ENCODE results near the gene CEND1. TPM values are rescaled to one million over a fixed set of nuclear protein-coding genes. Genes with fewer than 3 reads are reported as not detected.

CEND1 gene
- total and polyA plus RNA-seq, 2 donors from 2014 or later: 0.16 to 3.6 TPM

DNA sequence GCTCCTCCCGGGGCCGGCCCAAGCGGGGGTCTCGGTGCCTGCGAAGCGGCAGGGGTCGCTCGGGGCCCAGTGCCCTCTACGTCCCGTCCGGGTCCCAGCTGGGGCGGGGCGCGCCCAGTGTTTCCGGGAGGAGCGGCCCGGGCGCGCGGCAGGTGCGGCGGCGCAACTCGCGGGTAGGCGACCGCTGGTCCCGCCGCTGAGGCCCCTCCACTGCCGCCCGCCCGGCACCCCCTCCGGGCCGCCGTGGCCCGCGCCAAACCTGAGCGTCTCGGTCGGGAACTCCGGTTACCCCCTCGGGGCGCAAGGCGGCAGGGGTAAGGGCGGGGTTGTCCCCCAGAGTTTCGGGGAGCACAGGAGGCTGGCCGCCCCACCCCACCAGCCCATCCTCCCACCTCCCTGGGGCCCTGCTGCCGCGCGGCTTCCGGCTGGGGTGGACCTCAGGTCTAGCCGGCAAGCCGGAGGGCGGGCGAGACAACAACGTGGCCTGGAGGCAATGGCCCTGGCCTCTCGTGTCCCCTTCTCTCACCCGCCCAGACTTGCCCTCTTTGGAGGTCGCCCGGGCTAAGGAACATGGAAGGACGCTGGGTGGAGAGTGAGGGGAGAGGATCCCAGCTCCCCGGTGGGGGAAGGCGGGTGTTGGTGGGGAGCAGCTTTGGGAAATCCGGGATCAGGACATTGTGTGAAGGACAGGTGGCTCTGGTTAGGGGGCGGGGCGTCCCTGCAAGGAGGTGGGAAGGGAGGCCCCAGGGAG is 37.4 kb upstream of the CEND1 start:
- Histone ChIP-seq H3K9ac (ENCODE audit: low read length in 3 of 3) (peak overlapping the region in 2 of 3 donors; percentile 6 to 46), H3K9me3 (ENCODE audit: control insufficient read depth in 2 of 3, insufficient read depth in 1 of 3, low read length in 3 of 3) (no peaks in the 10 kb centered on the region), H3K36me3 (ENCODE audit: control insufficient read depth in 2 of 3, insufficient read depth in 3 of 3, low read length in 3 of 3) (no peaks in the 10 kb centered on the region), H3K27me3 (ENCODE audit: control insufficient read depth, insufficient read depth, low read length) (no peaks in the 10 kb centered on the region), H3K4me3 (ENCODE audit: low read length in 3 of 3) (peak overlapping the region in 1 of 3 donors; percentile 21), H3K4me1 (ENCODE audit: control insufficient read depth in 2 of 3, insufficient read depth in 2 of 3, low read depth in 1 of 3, low read length in 3 of 3) (peaks cover 0 to 43% (median 15%) of the 10 kb centered on the region in 3 donors), H3K27ac (ENCODE audit: low read depth in 2 of 2, low read length in 2 of 2) (peak overlapping the region; percentile 23 to 32)
- intact Hi-C loops (cut with DNase I): no loop called here
- TF ChIP-seq, protein P1, sequence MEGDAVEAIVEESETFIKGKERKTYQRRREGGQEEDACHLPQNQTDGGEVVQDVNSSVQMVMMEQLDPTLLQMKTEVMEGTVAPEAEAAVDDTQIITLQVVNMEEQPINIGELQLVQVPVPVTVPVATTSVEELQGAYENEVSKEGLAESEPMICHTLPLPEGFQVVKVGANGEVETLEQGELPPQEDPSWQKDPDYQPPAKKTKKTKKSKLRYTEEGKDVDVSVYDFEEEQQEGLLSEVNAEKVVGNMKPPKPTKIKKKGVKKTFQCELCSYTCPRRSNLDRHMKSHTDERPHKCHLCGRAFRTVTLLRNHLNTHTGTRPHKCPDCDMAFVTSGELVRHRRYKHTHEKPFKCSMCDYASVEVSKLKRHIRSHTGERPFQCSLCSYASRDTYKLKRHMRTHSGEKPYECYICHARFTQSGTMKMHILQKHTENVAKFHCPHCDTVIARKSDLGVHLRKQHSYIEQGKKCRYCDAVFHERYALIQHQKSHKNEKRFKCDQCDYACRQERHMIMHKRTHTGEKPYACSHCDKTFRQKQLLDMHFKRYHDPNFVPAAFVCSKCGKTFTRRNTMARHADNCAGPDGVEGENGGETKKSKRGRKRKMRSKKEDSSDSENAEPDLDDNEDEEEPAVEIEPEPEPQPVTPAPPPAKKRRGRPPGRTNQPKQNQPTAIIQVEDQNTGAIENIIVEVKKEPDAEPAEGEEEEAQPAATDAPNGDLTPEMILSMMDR (IDR thresholded peaks at IDR 0.05; ENCODE audit: borderline replicate concordance, extremely low read depth, insufficient read depth): no peak
- peak in 3 of 5 donors; percentile 49 to 82 (median 61) for DNase-seq
- no peak for FAIRE-seq

DNA sequence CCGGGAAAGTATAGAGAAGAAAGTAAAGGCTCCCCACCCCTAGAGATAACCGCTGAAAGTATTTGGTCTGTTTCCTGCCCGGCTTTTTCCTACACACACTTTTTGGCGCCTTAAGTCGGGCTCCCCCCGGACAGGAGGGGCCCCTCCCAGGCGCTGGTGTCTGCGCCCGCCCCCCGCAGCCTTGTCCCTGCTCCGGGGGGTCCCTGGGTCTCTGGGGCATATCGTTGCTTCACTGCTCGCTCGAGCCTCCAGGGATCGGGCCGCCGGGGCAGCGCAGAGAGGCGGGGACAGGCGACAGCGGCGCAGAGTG is 36.9 kb upstream of the CEND1 start:
- H3K4me1 ChIP-seq (ENCODE audit: control insufficient read depth in 2 of 3, insufficient read depth in 2 of 3, low read depth in 1 of 3, low read length in 3 of 3): peaks cover 0 to 42% (median 19%) of the 10 kb centered on the region in 3 donors
- peak overlapping the region in 1 of 2 donors; percentile 32 for H3K27ac ChIP-seq (ENCODE audit: low read depth in 2 of 2, low read length in 2 of 2)
- DNase-seq: peak in 2 of 5 donors; percentile 31 to 72
- H3K9ac ChIP-seq (ENCODE audit: low read length in 3 of 3): peak overlapping the region in 1 of 3 donors; percentile 34
- no peaks in the 10 kb centered on the region for H3K9me3 ChIP-seq (ENCODE audit: control insufficient read depth in 2 of 3, insufficient read depth in 1 of 3, low read length in 3 of 3)
- TF ChIP-seq, protein P1 (IDR thresholded peaks at IDR 0.05; ENCODE audit: borderline replicate concordance, extremely low read depth, insufficient read depth): no peak
- H3K4me3 ChIP-seq (ENCODE audit: low read length in 3 of 3): no peak overlapping the region
- intact Hi-C loops (cut with DNase I): no loop called here
- H3K27me3 ChIP-seq (ENCODE audit: control insufficient read depth, insufficient read depth, low read length): no peaks in the 10 kb centered on the region
- H3K36me3 ChIP-seq (ENCODE audit: control insufficient read depth in 2 of 3, insufficient read depth in 3 of 3, low read length in 3 of 3): peaks cover 0 to 2% (median 0%) of the 10 kb centered on the region in 3 donors
- FAIRE-seq: no peak

DNA sequence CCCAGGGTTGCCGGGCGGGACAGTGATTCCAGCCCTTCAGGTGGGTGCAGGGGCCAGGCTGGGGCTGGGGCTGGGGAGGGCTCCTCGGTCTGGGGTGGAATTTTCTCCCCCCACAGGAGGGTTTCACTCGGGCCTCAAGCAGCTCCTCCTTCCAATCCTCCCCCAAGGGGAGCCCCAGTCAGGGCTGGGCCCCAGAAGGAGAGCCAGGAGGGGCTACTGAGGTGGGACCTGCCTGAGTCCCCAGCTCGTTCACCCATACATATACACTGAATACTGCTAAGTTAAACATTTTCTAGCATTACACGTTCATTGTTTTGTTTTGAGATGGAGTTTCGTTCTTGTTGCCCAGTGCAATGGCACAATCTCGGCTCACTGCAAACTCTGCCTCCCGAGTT is 36.3 kb upstream of the CEND1 start:
- no peak overlapping the region for H3K27ac ChIP-seq (ENCODE audit: low read depth in 2 of 2, low read length in 2 of 2)
- FAIRE-seq (no peak), DNase-seq (no peak)
- no peak overlapping the region for H3K9ac ChIP-seq (ENCODE audit: low read length in 3 of 3)
- H3K27me3 ChIP-seq (ENCODE audit: control insufficient read depth, insufficient read depth, low read length): no peaks in the 10 kb centered on the region
- peaks cover 0 to 48% (median 24%) of the 10 kb centered on the region in 3 donors for H3K4me1 ChIP-seq (ENCODE audit: control insufficient read depth in 2 of 3, insufficient read depth in 2 of 3, low read depth in 1 of 3, low read length in 3 of 3)
- TF ChIP-seq, protein P1 (IDR thresholded peaks at IDR 0.05; ENCODE audit: borderline replicate concordance, extremely low read depth, insufficient read depth): no peak
- intact Hi-C loops (cut with DNase I): no loop called here
- H3K36me3 ChIP-seq (ENCODE audit: control insufficient read depth in 2 of 3, insufficient read depth in 3 of 3, low read length in 3 of 3): peaks cover 0 to 4% (median 0%) of the 10 kb centered on the region in 3 donors
- no peaks in the 10 kb centered on the region for H3K9me3 ChIP-seq (ENCODE audit: control insufficient read depth in 2 of 3, insufficient read depth in 1 of 3, low read length in 3 of 3)
- no peak overlapping the region for H3K4me3 ChIP-seq (ENCODE audit: low read length in 3 of 3)

Measured in kidney (tissue), 14 donors.